Body of pancreas (tissue), 4 donors: ENCODE results near the gene TP53.

ENCODE experiments used
- POLR2A ChIP-seq, 3 donors: fragments of 450-650 bp; IDR thresholded peaks; one replicate each; pipeline ENCODE4 v1.6.1; 2016; ENCODE audit warnings: antibody characterized with exemption in 3 of 3, mild to moderate bottlenecking in 2 of 3
- TF ChIP-seq, protein P1 (sequence below), 7 experiments: fragments of 450-650 bp in 4 of 7; fragments of 200-600 bp in 3 of 7; sonication (generic) in 3 of 7; IDR thresholded peaks; one replicate each; pipeline ENCODE4 v1.5.1; 2016 to 2019; ENCODE audit warnings: antibody characterized with exemption in 7 of 7

GRCh38 chr17:7620835-7621234 is 66.5 kb downstream of the TP53 start:
- no peak for TF ChIP-seq POLR2A (IDR thresholded peaks at IDR 0.05)
- TF ChIP-seq, protein P1, sequence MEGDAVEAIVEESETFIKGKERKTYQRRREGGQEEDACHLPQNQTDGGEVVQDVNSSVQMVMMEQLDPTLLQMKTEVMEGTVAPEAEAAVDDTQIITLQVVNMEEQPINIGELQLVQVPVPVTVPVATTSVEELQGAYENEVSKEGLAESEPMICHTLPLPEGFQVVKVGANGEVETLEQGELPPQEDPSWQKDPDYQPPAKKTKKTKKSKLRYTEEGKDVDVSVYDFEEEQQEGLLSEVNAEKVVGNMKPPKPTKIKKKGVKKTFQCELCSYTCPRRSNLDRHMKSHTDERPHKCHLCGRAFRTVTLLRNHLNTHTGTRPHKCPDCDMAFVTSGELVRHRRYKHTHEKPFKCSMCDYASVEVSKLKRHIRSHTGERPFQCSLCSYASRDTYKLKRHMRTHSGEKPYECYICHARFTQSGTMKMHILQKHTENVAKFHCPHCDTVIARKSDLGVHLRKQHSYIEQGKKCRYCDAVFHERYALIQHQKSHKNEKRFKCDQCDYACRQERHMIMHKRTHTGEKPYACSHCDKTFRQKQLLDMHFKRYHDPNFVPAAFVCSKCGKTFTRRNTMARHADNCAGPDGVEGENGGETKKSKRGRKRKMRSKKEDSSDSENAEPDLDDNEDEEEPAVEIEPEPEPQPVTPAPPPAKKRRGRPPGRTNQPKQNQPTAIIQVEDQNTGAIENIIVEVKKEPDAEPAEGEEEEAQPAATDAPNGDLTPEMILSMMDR (IDR thresholded peaks at IDR 0.05) = no peak
